B cell (primary cell): ENCODE results near the gene FIBP.

Source experiments
- CTCF ChIP-seq: fragments of 200-600 bp; IDR thresholded peaks from one replicate; pipeline ENCODE4 v1.8.0; 2022; ENCODE audit warnings: antibody characterized with exemption, mild to moderate bottlenecking
- EZH2 ChIP-seq: IDR thresholded peaks from 2 replicates; pipeline ENCODE4 v1.6.1; 2012; ENCODE audit warnings: borderline replicate concordance, low read depth, mild to moderate bottlenecking, moderate library complexity, low read length; ENCODE audit not compliant: insufficient read depth, poor library complexity, severe bottlenecking

- no peak for TF ChIP-seq CTCF
- peak; percentile 47 for TF ChIP-seq EZH2
These were observed 12.0 kb upstream of the FIBP start, which contains the start of gene FOSL1 for GRCh38 chr11:65900125-65900898.
